Activated CD4-positive, alpha-beta memory T cell treated with anti-CD3 and anti-CD28 coated beads, Interleukin-2, amount 10 ng/mL, durations not matched to agents 7 days and 5 days (primary cell): Measurements from ENCODE around the gene NOTCH1. TPM values are rescaled to one million over a fixed set of nuclear protein-coding genes. Genes with fewer than 3 reads are reported as not detected.

Experiments
- CTCF ChIA-PET: fragments of 350-600 bp; sonication (Branson Sonifier 250); formaldehyde crosslinking; loops from one replicate; lab custom pipeline; 2021; ENCODE audit warnings: antibody characterized with exemption, inconsistent platforms; lab: Charles Lee
- POLR2A ChIA-PET: fragments of 350-600 bp; sonication (Branson Sonifier 250); formaldehyde crosslinking; loops from one replicate; lab custom pipeline; 2021; ENCODE audit warnings: antibody characterized with exemption; lab: Charles Lee
- DNase-seq: peaks from one replicate; pipeline ENCODE4 v3.0.0-alpha.2; 2020
- H3K27ac Mint-ChIP-seq: one replicate; pipeline ENCODE4 v1.8.0; 2021; ENCODE audit warnings: mild to moderate bottlenecking, mixed read lengths
- H3K27me3 Mint-ChIP-seq: one replicate; pipeline ENCODE4 v1.8.0; 2021; ENCODE audit warnings: mixed read lengths
- H3K36me3 Mint-ChIP-seq: one replicate; pipeline ENCODE4 v1.8.0; 2021; ENCODE audit warnings: low read depth, mixed read lengths
- H3K4me1 Mint-ChIP-seq: one replicate; pipeline ENCODE4 v1.8.0; 2021; ENCODE audit warnings: mixed read lengths
- H3K4me3 Mint-ChIP-seq: one replicate; pipeline ENCODE4 v1.8.0; 2021; ENCODE audit warnings: mild to moderate bottlenecking, mixed read lengths
- H3K9me3 Mint-ChIP-seq: one replicate; pipeline ENCODE4 v1.8.0; 2021; ENCODE audit warnings: mixed read lengths
- total RNA-seq, 2 experiments: library from RNA; stranded (reverse); gene quantifications; one replicate each; pipeline ENCODE4 v1.2.3, GENCODE V29; 2021

Gene NOTCH1
- total RNA-seq, 2 experiments from 2014 or later = 58.8 to 59.8 TPM

DNA sequence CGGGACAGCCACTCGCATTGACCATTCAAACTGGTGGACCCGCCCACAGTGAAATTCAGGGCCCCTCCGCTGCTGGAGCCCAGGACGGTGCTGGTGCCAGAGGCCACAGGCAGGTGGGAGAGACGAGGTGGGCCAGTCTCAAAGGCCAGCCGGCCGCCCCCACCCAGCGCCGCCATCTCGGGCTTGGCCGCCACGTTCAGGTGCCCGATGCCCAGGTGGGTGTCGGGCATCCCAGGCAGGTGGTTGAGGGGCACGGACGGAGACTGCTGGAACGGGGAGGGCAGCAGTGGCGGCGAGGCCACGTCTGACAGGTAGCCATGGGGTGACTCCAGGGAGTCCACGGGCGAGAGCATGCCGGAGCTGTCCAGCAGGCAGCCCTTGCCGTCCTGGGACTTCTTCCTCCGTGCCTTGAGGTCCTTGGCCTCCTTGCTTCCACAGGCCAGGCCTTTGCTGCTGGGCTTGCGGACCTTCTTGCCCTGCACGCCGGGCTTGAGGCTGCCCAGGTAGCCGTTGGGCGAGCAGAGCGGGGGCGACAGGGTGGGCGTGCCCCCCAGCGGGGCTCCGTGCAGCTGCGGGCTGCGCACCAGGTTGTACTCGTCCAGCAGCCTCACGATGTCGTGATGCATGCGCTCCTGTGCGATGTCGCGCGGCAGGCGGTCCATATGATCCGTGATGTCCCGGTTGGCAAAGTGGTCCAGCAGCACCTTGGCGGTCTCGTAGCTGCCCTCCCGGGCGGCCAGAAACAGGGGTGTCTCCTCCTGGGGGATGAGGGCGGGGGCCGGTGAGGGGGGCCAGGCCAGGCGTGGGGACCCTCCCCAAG is 48.8 kb downstream of the NOTCH1 start:
- CTCF ChIA-PET = no interaction called here
- Mint-ChIP-seq H3K36me3 (peaks cover 24% of the 10 kb centered on the region), H3K27me3 (no peaks in the 10 kb centered on the region), H3K4me3 (no peak overlapping the region), H3K27ac (no peak overlapping the region), H3K4me1 (no peaks in the 10 kb centered on the region), H3K9me3 (no peaks in the 10 kb centered on the region)
- POLR2A ChIA-PET = interaction anchor here (1.0 kb wide), 1 partner anchor 12 kb away, joined by 3 read pairs; no protein-coding TSS in a partner anchor
- DNase-seq = no peak

DNA sequence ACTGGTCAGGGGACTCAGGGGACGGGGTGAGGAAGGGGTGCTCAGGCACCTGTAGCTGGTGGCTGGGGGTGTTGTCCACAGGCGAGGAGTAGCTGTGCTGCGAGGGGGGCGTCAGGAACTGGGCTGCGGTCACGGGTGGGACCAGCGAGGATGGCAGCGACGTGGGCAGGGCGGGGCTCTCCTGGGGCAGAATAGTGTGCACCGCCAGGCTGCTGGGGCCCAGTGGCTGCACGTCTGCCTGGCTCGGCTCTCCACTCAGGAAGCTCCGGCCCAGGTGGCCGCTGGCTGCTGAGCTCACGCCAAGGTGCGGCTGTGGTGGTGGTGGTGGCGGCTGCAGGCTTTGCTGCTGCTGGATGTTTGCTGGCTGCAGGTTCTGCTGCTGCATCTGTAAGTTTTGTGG is 49.7 kb downstream of the NOTCH1 start:
- Mint-ChIP-seq H3K27me3 (no peaks in the 10 kb centered on the region), H3K9me3 (no peaks in the 10 kb centered on the region), H3K4me1 (no peaks in the 10 kb centered on the region), H3K36me3 (peaks cover 20% of the 10 kb centered on the region), H3K4me3 (no peak overlapping the region), H3K27ac (no peak overlapping the region)
- no peak for DNase-seq
- ChIA-PET CTCF (interaction anchor here (1.1 kb wide), 1 partner anchor 135 kb away, joined by 4 read pairs; no protein-coding TSS in a partner anchor), POLR2A (no interaction called here)

DNA sequence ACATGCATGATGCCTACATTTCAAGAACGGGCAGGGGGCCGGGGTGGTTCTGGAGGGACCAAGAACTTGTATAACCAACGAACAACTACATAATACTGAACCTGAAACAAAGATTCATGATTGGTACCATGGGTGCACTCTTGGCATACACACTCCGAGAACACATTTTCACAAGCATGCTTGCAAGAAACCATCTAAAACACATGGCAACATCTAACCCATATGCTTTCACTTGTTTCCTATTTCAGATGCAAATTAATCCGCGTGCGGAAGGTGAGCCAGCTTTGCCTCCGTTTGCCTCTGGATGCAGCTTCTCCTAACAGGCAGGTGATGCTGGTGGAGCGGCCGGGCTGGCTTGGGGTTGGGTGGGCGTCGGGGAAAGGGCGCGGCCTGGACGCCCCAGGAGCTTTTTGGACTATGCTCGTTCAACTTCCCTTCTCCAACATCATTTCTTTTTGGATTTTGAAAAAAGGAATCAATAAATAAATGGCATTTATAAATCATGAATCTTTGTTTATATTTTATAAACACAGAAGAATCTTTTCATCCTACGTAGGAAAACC is 50.5 kb downstream of the NOTCH1 start:
- Mint-ChIP-seq H3K27me3 (no peaks in the 10 kb centered on the region), H3K27ac (no peak overlapping the region)
- POLR2A ChIA-PET = no interaction called here

GRCh38 chr9:136494531-136495215 is 51.2 kb downstream of the NOTCH1 start:
- no peak overlapping the region for H3K27ac Mint-ChIP-seq
- no peak overlapping the region for H3K4me3 Mint-ChIP-seq
- ChIA-PET POLR2A (no interaction called here), CTCF (no interaction called here)
- no peaks in the 10 kb centered on the region for H3K27me3 Mint-ChIP-seq
- no peak for DNase-seq
- peaks cover 15% of the 10 kb centered on the region for H3K36me3 Mint-ChIP-seq
- no peaks in the 10 kb centered on the region for H3K9me3 Mint-ChIP-seq
- H3K4me1 Mint-ChIP-seq = no peaks in the 10 kb centered on the region

More for the DNA sequence above, 50.5 kb downstream of the NOTCH1 start:
- CTCF ChIA-PET = interaction anchor here (1.1 kb wide), 1 partner anchor 136 kb away, joined by 4 read pairs; no protein-coding TSS in a partner anchor
- DNase-seq = no peak
- H3K4me1 Mint-ChIP-seq = no peaks in the 10 kb centered on the region
- H3K36me3 Mint-ChIP-seq = peaks cover 17% of the 10 kb centered on the region
- no peak overlapping the region for H3K4me3 Mint-ChIP-seq
- H3K9me3 Mint-ChIP-seq = no peaks in the 10 kb centered on the region

DNA sequence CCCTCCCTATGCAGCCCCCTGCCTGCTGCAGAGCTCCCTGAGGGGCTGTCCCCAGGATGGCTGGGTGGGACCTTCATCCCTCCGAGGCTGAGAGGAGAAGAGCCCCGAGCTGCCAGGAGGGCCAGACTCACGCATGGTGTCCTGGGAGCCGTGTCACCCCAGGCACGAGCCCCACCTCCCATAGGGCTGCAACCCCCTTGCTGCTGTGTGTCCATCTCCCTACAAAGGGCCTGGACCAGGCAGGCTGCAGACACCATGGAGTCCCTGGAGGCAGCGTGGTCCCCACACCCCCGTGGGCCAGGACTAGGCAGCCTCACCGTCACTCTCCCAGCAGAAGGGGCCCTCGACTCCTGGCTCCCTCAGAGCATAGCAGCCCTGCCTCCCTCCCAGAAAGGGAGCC is 51.8 kb downstream of the NOTCH1 start:
- no peaks in the 10 kb centered on the region for H3K27me3 Mint-ChIP-seq
- H3K36me3 Mint-ChIP-seq = peaks cover 14% of the 10 kb centered on the region
- no peaks in the 10 kb centered on the region for H3K9me3 Mint-ChIP-seq
- DNase-seq = no peak
- ChIA-PET CTCF (no interaction called here), POLR2A (interaction anchor here (0.9 kb wide), 1 partner anchor 45 kb away, joined by 4 read pairs; no protein-coding TSS in a partner anchor)
- H3K27ac Mint-ChIP-seq = no peak overlapping the region
- no peak overlapping the region for H3K4me3 Mint-ChIP-seq
- no peaks in the 10 kb centered on the region for H3K4me1 Mint-ChIP-seq

DNA sequence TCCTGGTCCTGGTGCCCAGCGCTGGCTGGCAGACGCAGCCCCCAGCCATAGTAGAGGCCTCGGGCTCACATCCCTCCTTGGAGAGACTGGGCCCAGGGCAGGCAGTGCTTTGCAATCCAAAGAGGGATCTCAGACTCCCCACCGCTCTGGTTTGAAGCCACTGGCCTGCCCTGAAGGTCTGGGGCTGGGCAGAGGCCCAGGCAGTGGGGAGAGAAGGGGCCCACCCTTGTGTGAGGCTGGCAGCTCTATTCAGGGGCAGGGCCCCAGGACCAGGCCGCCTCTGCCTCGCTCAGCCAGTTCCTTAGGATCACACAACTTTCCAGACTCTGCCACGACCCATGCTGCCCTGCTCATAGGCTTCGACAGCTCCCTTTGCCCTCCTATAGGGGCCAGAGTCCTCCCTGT is 52.3 kb downstream of the NOTCH1 start:
- peaks cover 9% of the 10 kb centered on the region for H3K36me3 Mint-ChIP-seq
- H3K4me3 Mint-ChIP-seq = no peak overlapping the region
- H3K27me3 Mint-ChIP-seq = no peaks in the 10 kb centered on the region
- no peaks in the 10 kb centered on the region for H3K9me3 Mint-ChIP-seq
- DNase-seq = no peak
- H3K4me1 Mint-ChIP-seq = no peaks in the 10 kb centered on the region
- H3K27ac Mint-ChIP-seq = no peak overlapping the region
- ChIA-PET CTCF (no interaction called here), POLR2A (interaction anchor here (0.9 kb wide), 1 partner anchor 45 kb away, joined by 4 read pairs; no protein-coding TSS in a partner anchor)

- Mint-ChIP-seq H3K4me1 (no peaks in the 10 kb centered on the region), H3K27me3 (no peaks in the 10 kb centered on the region), H3K27ac (no peak overlapping the region), H3K36me3 (peaks cover 7% of the 10 kb centered on the region), H3K9me3 (no peaks in the 10 kb centered on the region), H3K4me3 (no peak overlapping the region)
- CTCF ChIA-PET = no interaction called here
- POLR2A ChIA-PET = interaction anchor here (0.9 kb wide), 1 partner anchor 46 kb away, joined by 4 read pairs; no protein-coding TSS in a partner anchor
- DNase-seq = no peak
These were observed 52.8 kb downstream of the NOTCH1 start for GRCh38 chr9:136492978-136493522.

GRCh38 chr9:136489731-136490130 is 56.1 kb downstream of the NOTCH1 start:
- H3K4me3 Mint-ChIP-seq = no peak overlapping the region

GRCh38 chr9:136488247-136489214 is 57.3 kb downstream of the NOTCH1 start:
- Mint-ChIP-seq H3K4me3 (no peak overlapping the region), H3K27me3 (no peaks in the 10 kb centered on the region), H3K36me3 (no peaks in the 10 kb centered on the region), H3K27ac (no peak overlapping the region), H3K9me3 (no peaks in the 10 kb centered on the region), H3K4me1 (peaks cover 7% of the 10 kb centered on the region)
- ChIA-PET CTCF (interaction anchor here (1.0 to 6.7 kb wide), 9 partner anchors 51 to 155 kb away, joined by 3 to 34 read pairs (median 5); no protein-coding TSS in a partner anchor), POLR2A (interaction anchor here (1.1 to 1.2 kb wide), 2 partner anchors 50 kb away, joined by 3 to 4 read pairs; no protein-coding TSS in a partner anchor)
- peak; percentile 79 for DNase-seq

More at GRCh38 chr9:136489731-136490130, 56.1 kb downstream of the NOTCH1 start:
- Mint-ChIP-seq H3K4me1 (peaks cover 5% of the 10 kb centered on the region), H3K9me3 (no peaks in the 10 kb centered on the region), H3K27me3 (no peaks in the 10 kb centered on the region), H3K36me3 (no peaks in the 10 kb centered on the region), H3K27ac (no peak overlapping the region)
- DNase-seq = no peak
- ChIA-PET CTCF (interaction anchor here (0.6 to 6.7 kb wide), 4 partner anchors 50 to 211 kb away, joined by 3 to 34 read pairs (median 4); no protein-coding TSS in a partner anchor), POLR2A (interaction anchor here (0.6 to 1.2 kb wide), 2 partner anchors 49 to 159 kb away, joined by 3 to 4 read pairs; no protein-coding TSS in a partner anchor)

DNA sequence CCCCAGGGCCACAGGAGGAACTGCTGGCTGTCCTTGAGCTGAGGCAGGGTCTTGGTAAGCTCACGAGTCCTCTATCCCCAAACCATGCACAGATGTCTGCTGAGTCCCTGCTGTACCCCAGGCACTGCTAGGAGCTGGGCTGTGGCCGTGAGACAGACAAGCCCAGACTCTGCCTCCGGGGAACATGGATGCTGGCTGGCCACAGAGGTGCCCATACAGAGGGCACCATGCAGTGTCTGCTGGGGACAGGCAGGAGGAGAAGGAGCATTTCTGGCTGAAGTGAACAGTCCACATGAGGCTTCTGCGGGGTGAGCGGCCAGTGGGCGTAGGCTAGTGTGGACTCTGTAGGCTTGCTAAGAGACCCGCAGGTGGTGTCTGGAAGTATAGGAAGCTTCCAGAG is 58.2 kb downstream of the NOTCH1 start:
- no peaks in the 10 kb centered on the region for H3K27me3 Mint-ChIP-seq
- no peak overlapping the region for H3K4me3 Mint-ChIP-seq
- DNase-seq = no peak
- peaks cover 8% of the 10 kb centered on the region for H3K4me1 Mint-ChIP-seq
- H3K36me3 Mint-ChIP-seq = no peaks in the 10 kb centered on the region
- POLR2A ChIA-PET = interaction anchor here (1.1 kb wide), 1 partner anchor 51 kb away, joined by 3 read pairs; no protein-coding TSS in a partner anchor
- CTCF ChIA-PET = interaction anchor here (1.0 to 6.7 kb wide), 6 partner anchors 52 to 156 kb away, joined by 3 to 34 read pairs (median 15); no protein-coding TSS in a partner anchor
- H3K9me3 Mint-ChIP-seq = no peaks in the 10 kb centered on the region
- no peak overlapping the region for H3K27ac Mint-ChIP-seq

DNA sequence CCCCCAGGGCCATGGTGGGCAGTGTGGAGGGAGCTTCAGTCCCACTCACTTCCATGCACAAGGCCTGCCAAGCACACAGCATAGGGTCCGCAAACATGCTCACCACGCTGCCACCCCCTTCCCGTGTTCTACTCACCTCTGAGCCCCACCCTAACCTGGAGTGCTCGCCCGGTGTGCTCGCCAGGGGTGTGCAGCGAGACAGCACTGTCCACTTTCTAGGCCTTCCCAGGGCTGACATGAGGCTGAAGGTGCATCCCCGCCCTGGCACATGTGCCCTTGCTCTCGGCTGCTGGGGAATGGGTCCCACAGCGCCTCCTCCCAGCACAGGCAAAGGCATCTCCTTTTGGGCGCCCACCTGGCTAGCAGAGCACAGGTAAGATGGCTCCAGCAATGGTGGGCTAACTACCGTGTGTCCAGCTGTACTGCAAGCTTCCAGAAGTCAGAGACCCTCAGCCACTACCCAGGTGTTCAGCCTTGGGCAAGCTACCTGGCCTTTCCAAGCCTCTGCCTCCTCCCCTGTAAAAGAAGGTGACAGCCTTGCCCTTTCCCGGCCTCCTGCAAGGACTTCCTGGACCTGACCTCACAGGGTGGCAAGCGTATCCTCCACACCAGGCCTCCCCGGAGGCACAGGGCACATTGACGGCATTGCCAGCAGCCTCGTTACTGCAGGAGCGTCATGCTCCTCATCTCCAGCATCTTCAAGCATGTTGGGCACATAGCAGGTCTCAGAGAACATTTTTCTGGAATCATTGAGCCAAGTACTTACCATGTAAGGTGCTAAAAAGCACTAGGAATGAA is 58.8 kb downstream of the NOTCH1 start:
- ChIA-PET POLR2A (interaction anchor here (0.7 to 1.3 kb wide), 3 partner anchors 52 to 132 kb away, joined by 3 to 4 read pairs (median 3); no protein-coding TSS in a partner anchor), CTCF (interaction anchor here (1.4 to 6.7 kb wide), 5 partner anchors 52 to 145 kb away, joined by 5 to 34 read pairs (median 25); no protein-coding TSS in a partner anchor)

More for the DNA sequence above, 58.8 kb downstream of the NOTCH1 start:
- Mint-ChIP-seq H3K4me1 (peaks cover 12% of the 10 kb centered on the region), H3K9me3 (no peaks in the 10 kb centered on the region), H3K4me3 (no peak overlapping the region), H3K27ac (no peak overlapping the region), H3K27me3 (no peaks in the 10 kb centered on the region), H3K36me3 (no peaks in the 10 kb centered on the region)
- no peak for DNase-seq
